Measurements from ENCODE around the gene GGACT.

GRCh38 chr13:100608489-100608888 is 19.9 kb upstream of the GGACT start:
- TF ChIP-seq CTCF (IDR thresholded peaks at IDR 0.05) (no peak), POLR2A (IDR thresholded peaks at IDR 0.05) (no peak)

All from thyroid gland (tissue), 4 donors.